Smooth muscle cell (in vitro differentiated cells): ENCODE measurements around the gene UBAP2L. TPM values are rescaled to one million over a fixed set of nuclear protein-coding genes. Genes with fewer than 3 reads are reported as not detected.
A peak's percentile ranks its signal among the peaks of the same experiment; 100 is the strongest.

Experiments used
- DNase-seq: peaks from one replicate; lab custom pipeline; 2025; ENCODE audit not compliant: unreplicated experiment; lab: John Stamatoyannopoulos, UW
- H2AFZ ChIP-seq: fragments of 200-600 bp; sonication (generic); 2 replicates; pipeline ENCODE4 v1.6.0; 2016; ENCODE audit warnings: antibody characterized with exemption, low read depth, mild to moderate bottlenecking
- H3F3A ChIP-seq: fragments of 200-600 bp; sonication (generic); 2 replicates; pipeline ENCODE4 v1.6.0; 2017; ENCODE audit warnings: antibody characterized with exemption, low read depth
- H3K27ac ChIP-seq: fragments of 200-600 bp; sonication (generic); 2 replicates; pipeline ENCODE4 v1.5.1; 2016; ENCODE audit warnings: low read depth, mild to moderate bottlenecking
- H3K27me3 ChIP-seq: fragments of 200-600 bp; sonication (generic); 2 replicates; pipeline ENCODE4 v1.6.1; 2016; ENCODE audit warnings: low read depth, mild to moderate bottlenecking
- H3K36me3 ChIP-seq: fragments of 200-600 bp; sonication (generic); 2 replicates; pipeline ENCODE4 v1.5.1; 2016; ENCODE audit warnings: low read depth
- H3K4me1 ChIP-seq: fragments of 200-600 bp; sonication (generic); 2 replicates; pipeline ENCODE4 v1.5.1; 2016; ENCODE audit warnings: low read depth
- H3K4me2 ChIP-seq: fragments of 200-600 bp; sonication (generic); 2 replicates; pipeline ENCODE4 v1.6.0; 2016; ENCODE audit warnings: mild to moderate bottlenecking
- H3K4me3 ChIP-seq: fragments of 200-600 bp; sonication (generic); 2 replicates; pipeline ENCODE4 v1.5.1; 2016; ENCODE audit warnings: mild to moderate bottlenecking
- H3K79me2 ChIP-seq: fragments of 200-600 bp; sonication (generic); 2 replicates; pipeline ENCODE4 v1.6.0; 2016; ENCODE audit warnings: low read depth, mild to moderate bottlenecking
- H3K9ac ChIP-seq: fragments of 200-600 bp; sonication (generic); 2 replicates; pipeline ENCODE4 v1.6.0; 2016; ENCODE audit warnings: low read depth
- H3K9me3 ChIP-seq: fragments of 200-600 bp; sonication (generic); replicated peaks from 2 replicates; pipeline ENCODE4 v1.5.1; 2016; ENCODE audit warnings: low read depth
- H4K20me1 ChIP-seq: fragments of 200-600 bp; sonication (generic); 2 replicates; pipeline ENCODE4 v1.6.0; 2016; ENCODE audit warnings: low read depth
- WGBS: methylation state at CpG from one replicate; pipeline ENCODE4 v1.1.7; 2016; ENCODE audit warnings: low lambda C conversion rate; 5-methylcytosine and 5-hydroxymethylcytosine counted together
- polyA plus RNA-seq: library from polyadenylated mRNA; unstranded; fragments of >200 nt; fragmentation: Nextera tagmentation; extraction: Ambion mirVana; gene quantifications from 2 replicates; pipeline ENCODE4 v1.2.1, GENCODE V29; 2016
- total RNA-seq: library from RNA; depleted of rRNA; stranded (reverse); fragments of >200 nt; gene quantifications from 2 replicates; pipeline ENCODE4 v1.2.3, GENCODE V29; 2014
- TF ChIP-seq, protein P1 (sequence below): fragments of 200-600 bp; sonication (generic); IDR thresholded peaks from 2 replicates; pipeline ENCODE4 v1.5.1; 2017; ENCODE audit warnings: borderline replicate concordance, mild to moderate bottlenecking, antibody characterized with exemption; ENCODE audit not compliant: insufficient read depth, poor library complexity, severe bottlenecking

UBAP2L gene
- total and polyA plus RNA-seq, 2 experiments from 2014 or later = 108 to 143 TPM

GRCh38 chr1:154260127-154260526, 39.4 kb downstream of the UBAP2L start:
- Histone ChIP-seq H3F3A (peaks cover 24% of the 10 kb centered on the region), H2AFZ (no peak overlapping the region), H3K4me1 (no peaks in the 10 kb centered on the region), H3K36me3 (peaks cover 42% of the 10 kb centered on the region), H4K20me1 (peaks cover 60% of the 10 kb centered on the region), H3K9me3 (no peaks in the 10 kb centered on the region), H3K4me3 (no peak overlapping the region), H3K79me2 (peaks cover 4% of the 10 kb centered on the region), H3K27ac (no peak overlapping the region), H3K27me3 (no peaks in the 10 kb centered on the region), H3K9ac (no peak overlapping the region), H3K4me2 (no peak overlapping the region)
- TF ChIP-seq, protein P1, sequence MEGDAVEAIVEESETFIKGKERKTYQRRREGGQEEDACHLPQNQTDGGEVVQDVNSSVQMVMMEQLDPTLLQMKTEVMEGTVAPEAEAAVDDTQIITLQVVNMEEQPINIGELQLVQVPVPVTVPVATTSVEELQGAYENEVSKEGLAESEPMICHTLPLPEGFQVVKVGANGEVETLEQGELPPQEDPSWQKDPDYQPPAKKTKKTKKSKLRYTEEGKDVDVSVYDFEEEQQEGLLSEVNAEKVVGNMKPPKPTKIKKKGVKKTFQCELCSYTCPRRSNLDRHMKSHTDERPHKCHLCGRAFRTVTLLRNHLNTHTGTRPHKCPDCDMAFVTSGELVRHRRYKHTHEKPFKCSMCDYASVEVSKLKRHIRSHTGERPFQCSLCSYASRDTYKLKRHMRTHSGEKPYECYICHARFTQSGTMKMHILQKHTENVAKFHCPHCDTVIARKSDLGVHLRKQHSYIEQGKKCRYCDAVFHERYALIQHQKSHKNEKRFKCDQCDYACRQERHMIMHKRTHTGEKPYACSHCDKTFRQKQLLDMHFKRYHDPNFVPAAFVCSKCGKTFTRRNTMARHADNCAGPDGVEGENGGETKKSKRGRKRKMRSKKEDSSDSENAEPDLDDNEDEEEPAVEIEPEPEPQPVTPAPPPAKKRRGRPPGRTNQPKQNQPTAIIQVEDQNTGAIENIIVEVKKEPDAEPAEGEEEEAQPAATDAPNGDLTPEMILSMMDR = no peak
- WGBS = 96% methylated on average over 1 of the region's 1 CpG
- DNase-seq = no peak

- Histone ChIP-seq H3K4me1 (no peaks in the 10 kb centered on the region), H3F3A (peaks cover 15% of the 10 kb centered on the region), H3K27ac (peak overlapping the region; percentile 77), H3K79me2 (peaks cover under 1% of the 10 kb centered on the region), H4K20me1 (peaks cover 46% of the 10 kb centered on the region), H3K4me3 (no peak overlapping the region), H3K4me2 (peak overlapping the region; percentile 13), H3K9me3 (no peaks in the 10 kb centered on the region), H3K36me3 (peaks cover 8% of the 10 kb centered on the region), H2AFZ (no peak overlapping the region), H3K9ac (no peak overlapping the region), H3K27me3 (no peaks in the 10 kb centered on the region)
- TF ChIP-seq, protein P1 = no peak
- no peak for DNase-seq
- 44% methylated on average over 6 of the region's 6 CpGs for WGBS
Observed at GRCh38 chr1:154263465-154264332, 42.9 kb downstream of the UBAP2L start.

- Histone ChIP-seq H3K4me1 (no peaks in the 10 kb centered on the region), H3K79me2 (no peaks in the 10 kb centered on the region), H3K4me2 (no peak overlapping the region), H3K9me3 (no peaks in the 10 kb centered on the region), H3K27me3 (no peaks in the 10 kb centered on the region), H3K36me3 (peaks cover 6% of the 10 kb centered on the region), H3K9ac (no peak overlapping the region), H2AFZ (no peak overlapping the region), H3K4me3 (no peak overlapping the region), H3F3A (peaks cover 15% of the 10 kb centered on the region), H3K27ac (peak overlapping the region; percentile 77), H4K20me1 (peaks cover 46% of the 10 kb centered on the region)
- no peak for DNase-seq
- WGBS = 50% methylated on average over 1 of the region's 1 CpG
- TF ChIP-seq, protein P1 = no peak
Observed at GRCh38 chr1:154264454-154264853, 43.7 kb downstream of the UBAP2L start.
